LNCaP clone FGC (cell line): ENCODE data around the gene ZNF280B.

Experiments used
- DNase-seq: peaks from one replicate; pipeline ENCODE4 v3.0.0-alpha.2; 2011; ENCODE audit warnings: low read depth
- H3K4me3 ChIP-seq: 2 replicates; pipeline ENCODE4 v1.5.1; 2011; ENCODE audit warnings: mild to moderate bottlenecking, low read depth, low read length, control low read depth
- TF ChIP-seq, protein P1 (sequence below): IDR thresholded peaks from 2 replicates; pipeline ENCODE4 v1.5.1; 2012; ENCODE audit warnings: mild to moderate bottlenecking; ENCODE audit not compliant: control insufficient read depth, insufficient read depth; ENCODE audit errors: extremely low read depth

The ZNF280B gene, protein sequence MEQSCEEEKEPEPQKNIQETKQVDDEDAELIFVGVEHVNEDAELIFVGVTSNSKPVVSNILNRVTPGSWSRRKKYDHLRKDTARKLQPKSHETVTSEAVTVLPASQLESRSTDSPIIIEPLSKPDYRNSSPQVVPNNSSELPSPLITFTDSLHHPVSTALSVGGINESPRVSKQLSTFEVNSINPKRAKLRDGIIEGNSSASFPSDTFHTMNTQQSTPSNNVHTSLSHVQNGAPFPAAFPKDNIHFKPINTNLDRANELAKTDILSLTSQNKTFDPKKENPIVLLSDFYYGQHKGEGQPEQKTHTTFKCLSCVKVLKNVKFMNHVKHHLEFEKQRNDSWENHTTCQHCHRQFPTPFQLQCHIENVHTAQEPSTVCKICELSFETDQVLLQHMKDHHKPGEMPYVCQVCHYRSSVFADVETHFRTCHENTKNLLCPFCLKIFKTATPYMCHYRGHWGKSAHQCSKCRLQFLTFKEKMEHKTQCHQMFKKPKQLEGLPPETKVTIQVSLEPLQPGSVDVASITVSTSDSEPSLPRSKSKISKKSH

DNA sequence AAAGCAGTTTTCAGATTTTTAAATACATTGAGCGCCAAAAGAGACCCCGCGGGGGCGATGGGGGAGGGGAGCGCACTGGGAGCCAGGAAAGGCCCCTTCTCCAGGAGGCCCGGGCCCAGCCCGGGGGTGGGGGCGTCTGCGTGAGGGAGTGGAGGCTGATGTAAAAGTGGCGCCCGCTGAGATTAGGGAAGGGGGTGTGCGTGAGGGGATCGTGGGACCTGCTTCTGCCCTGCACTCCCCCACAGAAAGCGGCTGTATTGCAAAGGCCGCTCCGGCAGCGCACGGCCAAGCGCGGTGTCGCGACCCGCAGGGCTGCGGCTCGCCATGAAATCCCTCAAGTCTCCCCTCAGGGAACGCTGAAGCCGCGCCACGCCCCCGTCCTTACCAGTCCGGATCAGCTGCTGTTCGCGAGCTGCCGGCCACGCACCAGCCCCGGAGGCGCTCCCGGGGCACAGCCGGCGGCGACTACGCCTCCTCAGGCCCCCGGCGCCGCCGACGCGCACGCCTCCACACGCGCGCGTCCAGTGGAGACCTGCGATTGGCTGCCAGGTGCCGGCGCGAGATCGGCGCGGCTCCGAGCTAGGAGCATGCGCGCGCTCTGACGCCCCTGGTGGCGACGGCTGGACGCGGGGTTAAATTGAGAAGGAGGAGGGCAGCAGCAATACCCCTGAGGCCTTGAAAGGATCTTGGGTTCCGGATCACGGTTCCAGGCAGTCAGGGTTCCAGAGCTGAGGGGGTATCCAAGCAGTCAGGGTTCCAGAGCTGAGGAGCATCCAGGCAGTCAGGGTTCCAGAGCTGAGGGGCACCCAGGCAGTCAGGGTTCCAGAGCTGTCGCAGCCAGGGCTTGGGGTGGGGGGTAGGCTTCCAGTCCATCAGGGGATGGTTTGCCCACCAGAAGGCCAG is at the start of gene ZNF280B:
TSS of gene ZNF280B (minus strand) at position 469 of the 903 bp plus-strand sequence. CDS start 19,344 bp downstream, outside the sequence.
- peak within 1 kb of the TSS; percentile 89 for H3K4me3 ChIP-seq
- TF ChIP-seq, protein P1, sequence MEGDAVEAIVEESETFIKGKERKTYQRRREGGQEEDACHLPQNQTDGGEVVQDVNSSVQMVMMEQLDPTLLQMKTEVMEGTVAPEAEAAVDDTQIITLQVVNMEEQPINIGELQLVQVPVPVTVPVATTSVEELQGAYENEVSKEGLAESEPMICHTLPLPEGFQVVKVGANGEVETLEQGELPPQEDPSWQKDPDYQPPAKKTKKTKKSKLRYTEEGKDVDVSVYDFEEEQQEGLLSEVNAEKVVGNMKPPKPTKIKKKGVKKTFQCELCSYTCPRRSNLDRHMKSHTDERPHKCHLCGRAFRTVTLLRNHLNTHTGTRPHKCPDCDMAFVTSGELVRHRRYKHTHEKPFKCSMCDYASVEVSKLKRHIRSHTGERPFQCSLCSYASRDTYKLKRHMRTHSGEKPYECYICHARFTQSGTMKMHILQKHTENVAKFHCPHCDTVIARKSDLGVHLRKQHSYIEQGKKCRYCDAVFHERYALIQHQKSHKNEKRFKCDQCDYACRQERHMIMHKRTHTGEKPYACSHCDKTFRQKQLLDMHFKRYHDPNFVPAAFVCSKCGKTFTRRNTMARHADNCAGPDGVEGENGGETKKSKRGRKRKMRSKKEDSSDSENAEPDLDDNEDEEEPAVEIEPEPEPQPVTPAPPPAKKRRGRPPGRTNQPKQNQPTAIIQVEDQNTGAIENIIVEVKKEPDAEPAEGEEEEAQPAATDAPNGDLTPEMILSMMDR: peak; percentile 85
- peak; percentile 60 for DNase-seq

DNA sequence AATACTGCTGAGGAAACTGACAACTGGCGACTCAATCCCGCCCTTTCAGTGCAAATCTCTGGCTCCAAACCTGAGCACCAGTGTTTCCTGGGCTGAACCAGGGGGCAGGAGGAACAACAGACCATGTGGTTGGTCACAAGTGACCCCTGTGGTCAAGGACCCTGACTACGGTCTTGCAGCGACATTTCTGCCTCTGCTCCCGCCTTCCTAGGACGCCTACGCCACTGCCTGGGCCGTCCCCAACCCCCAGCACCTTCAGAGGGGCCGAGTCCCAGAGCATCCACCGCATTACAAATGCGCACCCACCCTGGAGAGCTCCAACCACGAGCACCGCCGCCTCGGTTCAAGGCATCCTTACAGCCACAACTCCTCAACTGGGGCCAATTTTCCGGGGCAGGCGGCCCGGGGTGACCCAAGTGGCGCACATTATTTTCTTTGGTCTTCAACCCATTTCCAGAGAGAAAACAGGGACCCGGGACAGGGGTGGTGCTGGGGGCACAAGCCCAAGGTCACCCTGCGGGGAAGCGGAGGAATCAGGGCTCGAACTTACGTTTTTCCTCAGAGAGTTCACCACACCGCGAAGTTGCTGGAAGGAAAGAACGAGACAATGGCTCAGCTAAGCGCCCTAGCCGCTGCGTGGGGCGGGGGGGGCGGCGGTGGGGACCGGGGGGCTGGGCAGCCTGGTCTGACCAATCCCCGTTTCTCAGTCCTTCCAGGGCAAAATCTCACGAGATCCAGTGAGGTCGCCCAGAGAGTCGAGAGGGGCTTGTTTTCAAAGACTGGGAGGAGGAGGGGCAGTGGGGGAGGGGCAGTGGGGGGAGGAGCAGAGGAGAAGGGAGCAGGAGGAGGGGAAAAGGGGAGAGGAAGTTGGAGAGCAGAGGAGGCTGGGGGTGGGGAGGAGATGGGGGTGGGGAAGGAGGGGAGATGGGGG is 48.7 kb upstream of the ZNF280B start:
- TF ChIP-seq, protein P1: no peak
- no peak for DNase-seq
- no peak overlapping the region for H3K4me3 ChIP-seq

DNA sequence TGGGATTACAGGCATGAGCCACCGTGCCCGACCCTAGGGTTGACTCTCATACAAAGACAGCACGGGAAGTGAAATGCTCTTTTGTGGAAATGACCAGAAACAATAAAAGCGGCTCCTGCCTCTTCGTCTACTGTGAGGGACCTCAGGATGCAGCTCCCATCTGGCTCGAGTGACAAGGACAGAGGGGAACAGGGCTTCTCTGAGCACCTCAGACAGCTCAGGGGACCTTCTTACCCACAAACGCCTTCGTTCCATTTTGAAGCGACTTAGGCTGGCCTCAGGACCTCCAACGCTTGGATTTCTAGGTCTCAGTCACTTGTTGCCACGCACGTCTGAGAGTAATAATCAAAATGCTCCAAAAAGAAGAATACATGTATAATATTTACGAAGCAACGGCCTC is 48.0 kb upstream of the ZNF280B start:
- TF ChIP-seq, protein P1: no peak
- DNase-seq: no peak
- H3K4me3 ChIP-seq: no peak overlapping the region

DNA sequence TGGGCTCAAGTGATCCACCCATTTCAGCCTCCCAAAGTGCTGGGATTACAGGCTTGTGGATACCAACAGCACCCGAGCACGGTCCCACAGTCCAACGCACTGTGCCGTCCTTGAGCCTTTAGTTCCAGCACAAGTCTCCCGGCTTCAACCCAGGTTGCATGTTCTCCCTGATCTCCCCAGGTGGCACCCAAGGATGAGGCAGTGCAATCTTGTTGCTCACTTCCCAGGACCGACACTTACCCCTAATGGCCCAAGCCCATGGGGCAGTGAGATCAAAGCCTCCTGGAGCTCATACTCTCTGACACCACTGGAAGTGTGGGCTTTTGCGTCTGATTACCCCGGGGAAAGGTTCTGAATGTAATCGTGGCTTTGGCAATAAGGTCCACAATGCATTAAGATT is 47.1 kb upstream of the ZNF280B start:
- TF ChIP-seq, protein P1: no peak
- DNase-seq: no peak
- H3K4me3 ChIP-seq: no peak overlapping the region

DNA sequence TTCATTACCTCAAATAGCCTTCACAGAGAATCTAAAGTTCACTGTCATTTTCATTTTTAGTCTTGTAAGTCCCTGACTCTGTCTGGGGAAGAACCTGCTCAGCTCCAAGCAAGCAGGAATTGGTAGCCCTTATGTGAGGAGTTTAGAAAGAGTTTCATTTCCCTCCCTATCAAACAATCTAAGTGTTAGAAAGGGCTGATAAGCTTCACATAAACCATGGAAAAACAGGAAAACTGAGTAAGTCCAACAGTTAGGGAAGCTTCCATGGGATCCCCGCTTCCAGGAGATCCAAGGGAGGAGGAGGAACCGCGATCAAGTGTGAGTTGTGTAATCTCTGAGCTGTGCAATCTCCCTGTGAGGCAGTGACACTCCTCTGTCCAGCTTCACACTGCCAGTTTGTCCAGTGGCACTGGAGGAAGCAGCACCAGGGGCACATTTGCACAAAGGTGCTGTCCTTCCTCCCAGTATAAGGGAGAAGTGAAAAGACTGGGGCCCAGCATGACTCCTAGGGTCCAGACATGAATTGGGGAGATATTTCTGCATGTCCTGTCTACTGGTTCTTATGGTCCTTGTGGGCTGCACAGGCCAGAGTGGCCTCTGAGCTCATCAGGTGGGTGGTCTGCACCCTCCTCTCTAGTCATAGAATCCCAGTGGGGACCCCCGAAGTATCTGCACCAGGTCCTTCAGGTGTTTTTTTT is 46.2 kb upstream of the ZNF280B start:
- H3K4me3 ChIP-seq: no peak overlapping the region
- TF ChIP-seq, protein P1: no peak
- no peak for DNase-seq
